HepG2 (cell line): ENCODE results near the gene GPC6. TPM values are rescaled to one million over a fixed set of nuclear protein-coding genes. Genes with fewer than 3 reads are reported as not detected.

Source experiments
- ATAC-seq: fragments of 200-7000 bp; cut with Tn5 transposase; 3 replicates; pipeline ENCODE4 v1.9.1; 2020; ENCODE audit warnings: mild to moderate bottlenecking, moderate library complexity
- BruUV-seq: library from RNA; stranded (reverse); fragments of 400-500 nt; replicated peaks from 2 replicates; lab custom pipeline; 2021; lab: Mats Ljungman, UMichigan
- CTCF ChIA-PET: fragments of 300-600 bp; formaldehyde crosslinking; extraction: SDS; loops from one replicate; lab custom pipeline; 2021; ENCODE audit warnings: low total read pairs, inconsistent platforms, low intra/inter-chr PET ratio; lab: Yijun Ruan, JAX
- POLR2A ChIA-PET: fragments of 350-600 bp; sonication (Branson Sonifier 250); formaldehyde crosslinking; loops from one replicate; lab custom pipeline; 2020; ENCODE audit warnings: antibody characterized with exemption, inconsistent platforms; lab: Yijun Ruan, JAX
- DNase-seq: peaks from one replicate; pipeline ENCODE4 v3.0.0-alpha.2; 2015; ENCODE audit warnings: low spot score
- FAIRE-seq: peaks from 3 replicates; lab custom pipeline; 2011; peaks lifted over from hg19 to GRCh38; lab: Jason Lieb, UNC
- H2AFZ ChIP-seq: one replicate; pipeline ENCODE4 v1.6.1; 2011; ENCODE audit warnings: low read length, inconsistent platforms
- H3K27ac ChIP-seq: fragments of 300-600 bp; 3 replicates; pipeline ENCODE4 v1.8.0; 2011; ENCODE audit warnings: mixed run types, mild to moderate bottlenecking, mixed read lengths, low read length, inconsistent platforms; ENCODE audit not compliant: insufficient read depth; ENCODE audit errors: extremely low read length
- H3K27me3 ChIP-seq, 2 experiments: fragments of 200-600 bp in 1 of 2; 2 replicates in 1 of 2; 3 replicates in 1 of 2; pipeline versions ENCODE4 v1.6.0 to v1.8.0; 2011; ENCODE audit warnings: low read length in 2 of 2, mild to moderate bottlenecking in 2 of 2, moderate library complexity in 2 of 2, inconsistent platforms in 1 of 2; ENCODE audit not compliant: insufficient read depth in 2 of 2, control insufficient read depth in 1 of 2
- H3K36me3 ChIP-seq, 2 experiments: fragments of 200-600 bp in 1 of 2; replicated peaks in 1 of 2; 2 replicates in 1 of 2; 3 replicates in 1 of 2; pipeline versions ENCODE4 v1.5.1 to v1.8.0; 2011; ENCODE audit warnings: low read length in 2 of 2, inconsistent platforms in 1 of 2; ENCODE audit not compliant: insufficient read depth in 2 of 2, control insufficient read depth in 1 of 2
- H3K4me1 ChIP-seq: 2 replicates; pipeline ENCODE4 v1.5.1; 2012; ENCODE audit warnings: low read length, inconsistent platforms; ENCODE audit not compliant: insufficient read depth
- H3K4me2 ChIP-seq: 2 replicates; pipeline ENCODE4 v1.6.0; 2011; ENCODE audit warnings: low read depth, low read length, inconsistent platforms
- H3K4me3 ChIP-seq, 3 experiments: fragments of 200-600 bp in 1 of 3; sonication (generic), shearing (Covaris generic) in 1 of 3; replicated peaks in 1 of 3; 2 replicates each; pipeline ENCODE4 v1.5.1; 2011 to 2016; ENCODE audit warnings: low read length in 3 of 3, inconsistent platforms in 2 of 3, low read depth in 2 of 3, mild to moderate bottlenecking in 2 of 3, control low read depth in 1 of 3, mixed read lengths in 1 of 3; ENCODE audit not compliant: insufficient read depth in 1 of 3
- H3K79me2 ChIP-seq: one replicate; pipeline ENCODE4 v1.6.1; 2011; ENCODE audit warnings: low read length, inconsistent platforms; ENCODE audit not compliant: insufficient read depth
- H3K9ac ChIP-seq: 2 replicates; pipeline ENCODE4 v1.6.0; 2011; ENCODE audit warnings: mild to moderate bottlenecking, low read depth, low read length, inconsistent platforms; ENCODE audit not compliant: insufficient read depth
- H3K9me3 ChIP-seq: 2 replicates; pipeline ENCODE4 v1.5.1; 2012; ENCODE audit warnings: mild to moderate bottlenecking, low read length
- H4K20me1 ChIP-seq: 2 replicates; pipeline ENCODE4 v1.6.0; 2011; ENCODE audit warnings: inconsistent platforms, mild to moderate bottlenecking, low read length, moderate library complexity; ENCODE audit not compliant: insufficient read depth
- in situ Hi-C: cut with HindIII; loops from 2 replicates; pipeline ENCODE4 v1.10.0; 2017; ENCODE audit warnings: low pct_unique_long_range_greater_than_20kb; ENCODE audit not compliant: extremely low pct_ligation_motif_present
- intact Hi-C: fragments of 100-400 bp; cut with micrococcal nuclease; formaldehyde crosslinking; loops from one replicate; pipeline ENCODE4 v1.10.0; 2022; ENCODE audit not compliant: unreplicated experiment
- polyA plus RNA-seq, 8 experiments: library from polyadenylated mRNA; depleted of rRNA in 3 of 8; stranded (reverse) in 7 of 8; unstranded in 1 of 8; fragments of >200 nt; fragmentation: Illumina TruSeq in 4 of 8; extraction: Trizol in 4 of 8; gene quantifications; 2 replicates each; pipeline versions ENCODE4 v1.2.1 to v1.2.3, GENCODE V29; 2011 to 2016; ENCODE audit warnings: low read depth in 4 of 8, missing spikeins in 1 of 8, mixed read lengths in 1 of 8; ENCODE audit not compliant: insufficient read depth in 1 of 8
- total RNA-seq, 5 experiments: library from RNA; depleted of rRNA; stranded (reverse); fragments of >200 nt; fragmentation: Illumina TruSeq; extraction: Trizol; gene quantifications; 2 replicates each; pipeline ENCODE4 v1.2.3, GENCODE V29; 2016; ENCODE audit warnings: low read depth in 1 of 5
- TF ChIP-seq, protein P1 (sequence below): sonication (generic); formaldehyde crosslinking; IDR thresholded peaks from 2 replicates; pipeline ENCODE4 v1.5.0; 2020; ENCODE audit warnings: mild to moderate bottlenecking, missing genetic modification reagents, borderline replicate concordance
- TF ChIP-seq, protein P2 (sequence below): sonication (generic); formaldehyde crosslinking; IDR thresholded peaks from 2 replicates; pipeline ENCODE4 v1.5.0; 2020; ENCODE audit warnings: missing genetic modification reagents
- TF ChIP-seq, protein P3 (sequence below), 2 experiments: IDR thresholded peaks; 2 replicates each; pipeline ENCODE4 v1.6.1; 2011 to 2012; ENCODE audit warnings: low read length in 2 of 2, borderline replicate concordance in 1 of 2, low read depth in 1 of 2, mild to moderate bottlenecking in 1 of 2, moderate library complexity in 1 of 2

Gene GPC6
- total and polyA plus RNA-seq, 2 of the 13 experiments (the other 11 are each of a cell fraction or from before 2014, with no cell fraction given), result 24.5 to 33.9 TPM

DNA sequence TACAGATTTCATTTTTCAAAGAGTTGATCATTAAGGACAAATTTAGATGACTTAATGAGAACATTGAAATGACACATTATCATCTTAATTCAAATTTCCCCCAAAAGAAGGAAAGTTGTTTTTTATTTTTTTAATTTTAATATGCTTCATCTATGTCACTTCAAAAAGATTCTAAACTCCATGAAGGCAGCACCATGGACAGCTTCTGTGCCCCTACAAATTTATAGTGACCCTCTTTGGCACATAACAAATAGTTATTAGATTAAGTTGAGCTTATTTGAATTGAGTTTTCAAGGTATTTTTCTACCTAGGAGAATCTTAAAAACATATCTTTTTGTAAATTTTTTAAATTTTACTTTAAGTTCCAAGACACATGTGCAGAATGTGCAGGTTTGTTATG, 1054.2 kb downstream of the GPC6 start:
- TF ChIP-seq, protein P1, sequence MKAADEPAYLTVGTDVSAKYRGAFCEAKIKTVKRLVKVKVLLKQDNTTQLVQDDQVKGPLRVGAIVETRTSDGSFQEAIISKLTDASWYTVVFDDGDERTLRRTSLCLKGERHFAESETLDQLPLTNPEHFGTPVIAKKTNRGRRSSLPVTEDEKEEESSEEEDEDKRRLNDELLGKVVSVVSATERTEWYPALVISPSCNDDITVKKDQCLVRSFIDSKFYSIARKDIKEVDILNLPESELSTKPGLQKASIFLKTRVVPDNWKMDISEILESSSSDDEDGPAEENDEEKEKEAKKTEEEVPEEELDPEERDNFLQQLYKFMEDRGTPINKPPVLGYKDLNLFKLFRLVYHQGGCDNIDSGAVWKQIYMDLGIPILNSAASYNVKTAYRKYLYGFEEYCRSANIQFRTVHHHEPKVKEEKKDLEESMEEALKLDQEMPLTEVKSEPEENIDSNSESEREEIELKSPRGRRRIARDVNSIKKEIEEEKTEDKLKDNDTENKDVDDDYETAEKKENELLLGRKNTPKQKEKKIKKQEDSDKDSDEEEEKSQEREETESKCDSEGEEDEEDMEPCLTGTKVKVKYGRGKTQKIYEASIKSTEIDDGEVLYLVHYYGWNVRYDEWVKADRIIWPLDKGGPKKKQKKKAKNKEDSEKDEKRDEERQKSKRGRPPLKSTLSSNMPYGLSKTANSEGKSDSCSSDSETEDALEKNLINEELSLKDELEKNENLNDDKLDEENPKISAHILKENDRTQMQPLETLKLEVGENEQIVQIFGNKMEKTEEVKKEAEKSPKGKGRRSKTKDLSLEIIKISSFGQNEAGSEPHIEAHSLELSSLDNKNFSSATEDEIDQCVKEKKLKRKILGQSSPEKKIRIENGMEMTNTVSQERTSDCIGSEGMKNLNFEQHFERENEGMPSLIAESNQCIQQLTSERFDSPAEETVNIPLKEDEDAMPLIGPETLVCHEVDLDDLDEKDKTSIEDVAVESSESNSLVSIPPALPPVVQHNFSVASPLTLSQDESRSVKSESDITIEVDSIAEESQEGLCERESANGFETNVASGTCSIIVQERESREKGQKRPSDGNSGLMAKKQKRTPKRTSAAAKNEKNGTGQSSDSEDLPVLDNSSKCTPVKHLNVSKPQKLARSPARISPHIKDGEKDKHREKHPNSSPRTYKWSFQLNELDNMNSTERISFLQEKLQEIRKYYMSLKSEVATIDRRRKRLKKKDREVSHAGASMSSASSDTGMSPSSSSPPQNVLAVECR (CRISPR knock-in tag), result no peak
- TF ChIP-seq, protein P2, sequence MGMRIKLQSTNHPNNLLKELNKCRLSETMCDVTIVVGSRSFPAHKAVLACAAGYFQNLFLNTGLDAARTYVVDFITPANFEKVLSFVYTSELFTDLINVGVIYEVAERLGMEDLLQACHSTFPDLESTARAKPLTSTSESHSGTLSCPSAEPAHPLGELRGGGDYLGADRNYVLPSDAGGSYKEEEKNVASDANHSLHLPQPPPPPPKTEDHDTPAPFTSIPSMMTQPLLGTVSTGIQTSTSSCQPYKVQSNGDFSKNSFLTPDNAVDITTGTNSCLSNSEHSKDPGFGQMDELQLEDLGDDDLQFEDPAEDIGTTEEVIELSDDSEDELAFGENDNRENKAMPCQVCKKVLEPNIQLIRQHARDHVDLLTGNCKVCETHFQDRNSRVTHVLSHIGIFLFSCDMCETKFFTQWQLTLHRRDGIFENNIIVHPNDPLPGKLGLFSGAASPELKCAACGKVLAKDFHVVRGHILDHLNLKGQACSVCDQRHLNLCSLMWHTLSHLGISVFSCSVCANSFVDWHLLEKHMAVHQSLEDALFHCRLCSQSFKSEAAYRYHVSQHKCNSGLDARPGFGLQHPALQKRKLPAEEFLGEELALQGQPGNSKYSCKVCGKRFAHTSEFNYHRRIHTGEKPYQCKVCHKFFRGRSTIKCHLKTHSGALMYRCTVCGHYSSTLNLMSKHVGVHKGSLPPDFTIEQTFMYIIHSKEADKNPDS (CRISPR knock-in tag), result no peak
- TF ChIP-seq, protein P3, sequence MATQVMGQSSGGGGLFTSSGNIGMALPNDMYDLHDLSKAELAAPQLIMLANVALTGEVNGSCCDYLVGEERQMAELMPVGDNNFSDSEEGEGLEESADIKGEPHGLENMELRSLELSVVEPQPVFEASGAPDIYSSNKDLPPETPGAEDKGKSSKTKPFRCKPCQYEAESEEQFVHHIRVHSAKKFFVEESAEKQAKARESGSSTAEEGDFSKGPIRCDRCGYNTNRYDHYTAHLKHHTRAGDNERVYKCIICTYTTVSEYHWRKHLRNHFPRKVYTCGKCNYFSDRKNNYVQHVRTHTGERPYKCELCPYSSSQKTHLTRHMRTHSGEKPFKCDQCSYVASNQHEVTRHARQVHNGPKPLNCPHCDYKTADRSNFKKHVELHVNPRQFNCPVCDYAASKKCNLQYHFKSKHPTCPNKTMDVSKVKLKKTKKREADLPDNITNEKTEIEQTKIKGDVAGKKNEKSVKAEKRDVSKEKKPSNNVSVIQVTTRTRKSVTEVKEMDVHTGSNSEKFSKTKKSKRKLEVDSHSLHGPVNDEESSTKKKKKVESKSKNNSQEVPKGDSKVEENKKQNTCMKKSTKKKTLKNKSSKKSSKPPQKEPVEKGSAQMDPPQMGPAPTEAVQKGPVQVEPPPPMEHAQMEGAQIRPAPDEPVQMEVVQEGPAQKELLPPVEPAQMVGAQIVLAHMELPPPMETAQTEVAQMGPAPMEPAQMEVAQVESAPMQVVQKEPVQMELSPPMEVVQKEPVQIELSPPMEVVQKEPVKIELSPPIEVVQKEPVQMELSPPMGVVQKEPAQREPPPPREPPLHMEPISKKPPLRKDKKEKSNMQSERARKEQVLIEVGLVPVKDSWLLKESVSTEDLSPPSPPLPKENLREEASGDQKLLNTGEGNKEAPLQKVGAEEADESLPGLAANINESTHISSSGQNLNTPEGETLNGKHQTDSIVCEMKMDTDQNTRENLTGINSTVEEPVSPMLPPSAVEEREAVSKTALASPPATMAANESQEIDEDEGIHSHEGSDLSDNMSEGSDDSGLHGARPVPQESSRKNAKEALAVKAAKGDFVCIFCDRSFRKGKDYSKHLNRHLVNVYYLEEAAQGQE (IDR thresholded peaks at IDR 0.05; ENCODE audit: borderline replicate concordance in 1 of 2, low read depth in 1 of 2, low read length in 2 of 2), result peak in 1 of 2 experiments; percentile 88; a peak in 3 of 4 replicates
- TF ChIP-seq, all 625 proteins: peak for 1
- CTCF ChIA-PET, result no interaction called here
- Histone ChIP-seq H3K79me2 (no peaks in the 10 kb centered on the region), H3K9me3 (no peaks in the 10 kb centered on the region), H3K9ac (no peak overlapping the region), H3K27ac (no peak overlapping the region), H3K4me1 (no peaks in the 10 kb centered on the region), H3K4me2 (no peak overlapping the region), H3K36me3 (no peaks in the 10 kb centered on the region), H2AFZ (no peak overlapping the region), H4K20me1 (no peaks in the 10 kb centered on the region), H3K4me3 (no peak overlapping the region), H3K27me3 (no peaks in the 10 kb centered on the region)
- POLR2A ChIA-PET, result no interaction called here
- intact Hi-C loops, result no loop called here
- BruUV-seq, result no TSS peak
- FAIRE-seq (no peak), DNase-seq (no peak), ATAC-seq (no peak)
- in situ Hi-C loops, result no loop called here
